B cell (primary cell): ENCODE results near the gene F13A1.

Experiments used
- CTCF ChIP-seq: fragments of 200-600 bp; IDR thresholded peaks from one replicate; pipeline ENCODE4 v1.8.0; 2022; ENCODE audit warnings: antibody characterized with exemption, mild to moderate bottlenecking
- EZH2 ChIP-seq: IDR thresholded peaks from 2 replicates; pipeline ENCODE4 v1.6.1; 2012; ENCODE audit warnings: borderline replicate concordance, low read depth, mild to moderate bottlenecking, moderate library complexity, low read length; ENCODE audit not compliant: insufficient read depth, poor library complexity, severe bottlenecking

- TF ChIP-seq CTCF (no peak), EZH2 (no peak)
Observed at GRCh38 chr6:6251555-6252280, 68.7 kb downstream of the F13A1 start.
